C4-2B (cell line): ENCODE data around the gene LSAMP.

Experiments
- CTCF ChIP-seq: fragments of 450-650 bp; conservative IDR thresholded peaks from 2 replicates; pipeline ENCODE4 v1.5.1; 2017; ENCODE audit warnings: mild to moderate bottlenecking
- ZFX ChIP-seq: fragments of 450-650 bp; IDR thresholded peaks from 2 replicates; pipeline ENCODE4 v1.6.1; 2017

DNA sequence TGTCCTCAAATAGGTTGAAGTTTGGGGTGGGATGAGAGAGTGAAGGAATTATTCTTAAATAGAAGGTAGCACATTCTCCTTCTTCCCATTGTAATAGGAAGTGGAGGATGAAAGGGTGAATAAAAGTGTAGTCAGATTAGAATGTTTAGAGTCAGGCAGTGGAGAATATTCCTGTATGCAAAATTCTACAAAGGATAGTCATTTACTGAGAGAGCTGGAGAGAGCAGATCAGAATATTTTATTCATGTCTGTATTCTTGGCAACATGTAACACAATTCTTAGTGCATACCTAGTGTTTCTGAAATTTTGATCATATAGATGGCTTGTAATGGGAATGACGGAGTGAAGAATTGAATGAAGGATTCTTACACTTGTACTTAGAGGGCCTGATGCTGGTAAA is 139.1 kb downstream of the LSAMP start:
- TF ChIP-seq CTCF = no peak
- no peak for TF ChIP-seq ZFX
